Measurements from ENCODE around the gene CACNA1E. TPM values are rescaled to one million over a fixed set of nuclear protein-coding genes. Genes with fewer than 3 reads are reported as not detected.

CACNA1E gene
- total RNA-seq, 1 experiment from 2014 or later = 0.46 TPM

DNA sequence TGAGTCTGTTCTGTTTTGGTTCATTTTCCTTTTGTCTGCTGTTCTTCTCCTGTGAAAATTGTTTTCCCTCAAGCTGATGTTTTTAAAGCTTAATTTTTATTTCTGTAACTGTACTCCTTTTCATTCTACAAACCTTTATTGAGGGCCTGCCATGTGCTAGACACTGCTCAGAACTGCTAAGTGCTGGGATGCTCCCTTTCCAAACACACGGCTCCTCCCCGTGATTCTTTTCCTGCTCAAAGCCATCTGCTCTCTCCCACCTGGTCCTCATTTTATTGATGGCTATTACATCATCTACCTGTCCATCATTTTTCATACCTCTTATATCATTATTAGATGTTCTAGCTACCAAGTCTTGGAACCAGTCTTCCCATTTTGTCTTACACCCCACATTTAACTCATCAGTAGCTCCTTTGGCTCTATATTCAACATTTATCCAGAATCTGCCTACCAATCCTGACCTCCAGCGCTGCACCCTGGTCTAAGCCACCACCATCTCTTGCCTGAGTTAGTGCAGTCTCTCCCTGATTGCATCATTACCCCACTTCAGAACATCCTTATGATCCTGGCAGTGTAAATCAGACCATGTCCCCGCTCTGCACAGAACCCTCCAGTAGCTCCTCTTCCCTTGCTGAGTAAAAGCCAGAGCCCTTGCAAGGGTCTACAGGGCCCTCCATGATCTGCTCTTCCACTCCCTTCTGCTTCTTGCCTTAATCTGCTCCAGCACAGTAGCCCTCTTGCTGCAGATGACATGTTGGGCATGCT, 118.1 kb downstream of the CACNA1E start:
- Histone ChIP-seq H4K20me1 (ENCODE audit: control insufficient read depth, insufficient read depth, insufficient read length) (no peaks in the 10 kb centered on the region), H3K14ac (ENCODE audit: insufficient read depth, low read length) (no peak overlapping the region), H3K23ac (ENCODE audit: insufficient read length, low read depth, low read length) (no peak overlapping the region), H4K5ac (ENCODE audit: insufficient read length, low read depth, low read length) (no peak overlapping the region), H2BK20ac (ENCODE audit: low read depth, low read length, poor library complexity, severe bottlenecking) (no peak overlapping the region), H3K79me2 (ENCODE audit: insufficient read depth, low read length) (no peaks in the 10 kb centered on the region), H2BK12ac (ENCODE audit: insufficient read length, low read depth, low read length) (no peak overlapping the region), H4K91ac (ENCODE audit: insufficient read length, low read depth, low read length) (no peak overlapping the region), H3K79me1 (ENCODE audit: insufficient read depth, low read depth, low read length, poor library complexity, severe bottlenecking) (no peaks in the 10 kb centered on the region), H3K56ac (ENCODE audit: insufficient read length, low read depth, low read length) (no peak overlapping the region), H3K9me3 (ENCODE audit: control insufficient read depth, low read depth, low read length) (no peaks in the 10 kb centered on the region), H3K4ac (ENCODE audit: low read depth, low read length) (no peak overlapping the region), H3K27ac (ENCODE audit: insufficient read length, low read depth, low read length) (no peak overlapping the region), H3K18ac (ENCODE audit: insufficient read length, low read depth, low read length) (no peak overlapping the region), H3T11ph (ENCODE audit: low read length) (no peak overlapping the region), H2BK120ac (ENCODE audit: low read depth, low read length, poor library complexity, severe bottlenecking) (no peak overlapping the region), H3K9ac (ENCODE audit: extremely low read depth, insufficient read length, low read length) (no peak overlapping the region), H3K23me2 (ENCODE audit: insufficient read length, low read depth, low read length, poor library complexity, severe bottlenecking) (no peaks in the 10 kb centered on the region), H2AFZ (ENCODE audit: low read length) (no peak overlapping the region), H2AK5ac (ENCODE audit: insufficient read length, low read length) (no peak overlapping the region), H3K4me2 (ENCODE audit: insufficient read depth, insufficient read length, low read length) (no peak overlapping the region), H3K4me1 (ENCODE audit: insufficient read depth, low read length) (no peaks in the 10 kb centered on the region), H2BK15ac (ENCODE audit: low read depth, low read length) (no peak overlapping the region), H4K8ac (replicated peaks; ENCODE audit: insufficient read length, low read depth, low read length) (no peak overlapping the region), H3K27me3 (ENCODE audit: insufficient read depth, low read length) (no peaks in the 10 kb centered on the region; the same call in 1 of the 2 replicates), H2BK5ac (ENCODE audit: insufficient read length, low read length) (no peak overlapping the region)
- H3K9me3 Mint-ChIP-seq = no peaks in the 10 kb centered on the region
- no peak overlapping the region for H3K4me3 Mint-ChIP-seq
- H3K27me3 Mint-ChIP-seq (ENCODE audit: low read depth) = peaks cover 11% of the 10 kb centered on the region
- H3K4me1 Mint-ChIP-seq = peaks cover 14 to 19% of the 10 kb centered on the region in 2 experiments
- H3K36me3 Mint-ChIP-seq (ENCODE audit: insufficient read depth in 1 of 3, low read depth in 3 of 3) = peaks cover 0 to 4% (median 2%) of the 10 kb centered on the region in 3 experiments; a peak in 3 of 7 replicates
- no CpG with 5 or more reads among the region's 4 CpGs for WGBS (ENCODE audit: extremely low coverage, insufficient read length, low lambda C conversion rate)
- TF ChIP-seq, protein P1, sequence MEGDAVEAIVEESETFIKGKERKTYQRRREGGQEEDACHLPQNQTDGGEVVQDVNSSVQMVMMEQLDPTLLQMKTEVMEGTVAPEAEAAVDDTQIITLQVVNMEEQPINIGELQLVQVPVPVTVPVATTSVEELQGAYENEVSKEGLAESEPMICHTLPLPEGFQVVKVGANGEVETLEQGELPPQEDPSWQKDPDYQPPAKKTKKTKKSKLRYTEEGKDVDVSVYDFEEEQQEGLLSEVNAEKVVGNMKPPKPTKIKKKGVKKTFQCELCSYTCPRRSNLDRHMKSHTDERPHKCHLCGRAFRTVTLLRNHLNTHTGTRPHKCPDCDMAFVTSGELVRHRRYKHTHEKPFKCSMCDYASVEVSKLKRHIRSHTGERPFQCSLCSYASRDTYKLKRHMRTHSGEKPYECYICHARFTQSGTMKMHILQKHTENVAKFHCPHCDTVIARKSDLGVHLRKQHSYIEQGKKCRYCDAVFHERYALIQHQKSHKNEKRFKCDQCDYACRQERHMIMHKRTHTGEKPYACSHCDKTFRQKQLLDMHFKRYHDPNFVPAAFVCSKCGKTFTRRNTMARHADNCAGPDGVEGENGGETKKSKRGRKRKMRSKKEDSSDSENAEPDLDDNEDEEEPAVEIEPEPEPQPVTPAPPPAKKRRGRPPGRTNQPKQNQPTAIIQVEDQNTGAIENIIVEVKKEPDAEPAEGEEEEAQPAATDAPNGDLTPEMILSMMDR (conservative IDR thresholded peaks at IDR 0.05) = no peak
- H3K27ac Mint-ChIP-seq = no peak overlapping the region
- no peak for DNase-seq
